ENCODE results near the gene PPFIA2.
"Not testable (repeated sequence)": the region's sequence is repeated elsewhere in the genome, so short reads cannot be mapped to it uniquely, and the experiment has no call there.

PPFIA2 gene

DNA sequence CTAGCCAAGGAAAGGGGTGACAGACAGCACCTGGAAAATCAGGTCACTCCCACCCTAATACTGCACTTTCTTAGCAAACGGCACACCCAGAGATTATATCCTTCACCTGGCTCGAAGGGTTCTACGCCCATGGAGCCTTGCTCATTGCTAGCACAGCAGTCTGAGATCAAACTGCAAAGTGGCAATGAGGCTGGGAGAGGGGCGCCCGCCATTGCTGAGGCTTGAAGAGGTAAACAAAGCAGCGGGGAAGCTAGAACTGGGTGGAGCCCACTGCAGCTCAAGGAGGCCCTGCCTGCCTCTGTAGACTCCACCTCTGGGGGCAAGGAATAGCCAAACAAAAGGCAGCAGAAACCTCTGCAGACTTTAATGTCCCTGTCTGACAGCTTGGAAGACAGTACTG, 99.8 kb downstream of the PPFIA2 start:
- DNase-seq: not testable (repeated sequence)

DNA sequence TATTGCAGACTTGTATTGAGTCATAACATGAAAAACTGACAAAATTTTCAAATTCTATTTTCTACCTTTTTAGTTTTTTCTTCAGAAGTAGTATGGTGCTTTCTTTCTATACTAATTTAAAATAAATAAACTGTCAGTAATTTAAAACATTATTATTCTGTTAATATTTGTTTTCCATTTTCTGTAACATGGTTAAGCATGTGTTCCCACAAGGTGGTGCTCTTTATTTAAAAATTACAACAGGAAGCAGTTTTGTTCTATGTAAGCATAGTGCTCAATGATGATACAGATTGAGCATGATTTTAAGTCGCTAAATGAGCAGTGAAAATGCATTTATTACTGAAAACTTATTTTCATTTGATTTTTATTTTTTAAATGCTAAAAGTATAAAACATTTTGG, 114.6 kb downstream of the PPFIA2 start:
- no peak for DNase-seq

DNA sequence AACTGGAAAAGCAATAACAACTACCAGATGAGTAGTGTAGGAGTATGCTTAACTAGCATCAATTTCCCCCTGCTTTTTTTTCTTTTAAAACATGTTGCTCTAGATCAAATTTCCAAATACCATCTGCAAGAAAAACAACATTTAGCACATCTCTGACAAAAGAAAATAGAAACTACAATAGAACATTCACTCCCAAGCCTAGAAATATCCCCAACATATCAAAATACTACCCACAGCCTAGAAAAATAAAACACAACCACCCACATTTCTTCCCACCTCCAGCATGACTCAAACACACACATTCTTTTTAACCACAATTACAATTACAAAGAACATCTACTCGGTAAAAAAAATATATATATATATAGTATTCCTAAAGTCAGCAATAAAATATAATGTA, 120.0 kb downstream of the PPFIA2 start:
- DNase-seq: no peak

DNA sequence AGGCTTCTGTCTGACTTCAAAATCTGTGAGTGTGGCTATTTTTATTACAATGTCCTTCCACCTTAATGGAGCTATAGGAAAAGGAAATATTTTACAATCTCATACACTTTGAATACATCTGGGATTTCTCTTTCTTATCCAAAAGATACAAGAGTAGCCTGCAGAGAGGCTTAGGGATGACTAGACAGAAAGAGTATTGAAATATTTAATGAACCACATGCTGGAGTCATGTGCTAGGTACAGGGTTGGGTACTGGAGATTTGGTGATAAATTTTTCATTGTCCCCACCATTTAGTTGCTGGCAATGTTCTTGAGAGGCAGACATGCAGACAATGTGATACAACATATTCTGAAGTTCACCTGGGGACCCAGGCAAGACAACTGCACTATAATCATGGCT, 126.0 kb downstream of the PPFIA2 start:
- DNase-seq: no peak

DNA sequence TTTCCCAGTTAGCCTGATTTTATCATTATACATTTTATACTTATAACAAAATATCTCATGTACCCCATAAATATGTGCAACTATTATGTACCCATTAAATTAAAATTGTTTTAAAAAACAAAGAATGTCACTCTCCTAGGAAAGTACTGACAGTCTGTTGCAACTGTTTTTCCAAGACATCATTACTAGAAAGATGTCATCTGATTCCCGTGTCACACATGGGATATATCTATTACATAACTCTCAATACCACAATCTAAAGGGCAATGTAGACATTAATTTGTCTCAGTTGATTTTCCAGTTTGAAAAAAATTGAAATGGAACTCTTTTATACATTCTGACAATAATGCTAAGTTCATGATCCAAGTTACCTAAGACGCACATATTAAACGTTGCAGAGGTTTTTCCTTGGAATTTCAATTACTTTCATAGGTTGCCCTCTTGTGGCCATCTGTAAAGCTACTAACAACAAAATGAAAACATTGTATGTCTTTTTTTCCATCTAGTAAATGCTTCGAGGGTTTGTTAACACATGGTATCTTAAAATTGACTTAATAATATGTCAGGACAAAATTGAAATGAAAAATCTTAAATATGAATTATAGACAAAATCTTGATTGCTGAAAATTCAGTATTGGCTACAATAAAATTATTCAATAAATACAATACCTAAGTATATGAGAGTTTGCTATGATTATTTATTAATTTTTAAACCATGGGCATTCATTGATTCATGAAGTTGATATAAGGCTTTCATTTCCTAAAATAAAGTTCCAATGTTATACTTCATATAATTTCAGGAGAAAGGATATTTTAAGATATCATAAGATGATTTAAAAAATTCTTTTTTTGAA, 131.6 kb downstream of the PPFIA2 start:
- no peak for DNase-seq

DNA sequence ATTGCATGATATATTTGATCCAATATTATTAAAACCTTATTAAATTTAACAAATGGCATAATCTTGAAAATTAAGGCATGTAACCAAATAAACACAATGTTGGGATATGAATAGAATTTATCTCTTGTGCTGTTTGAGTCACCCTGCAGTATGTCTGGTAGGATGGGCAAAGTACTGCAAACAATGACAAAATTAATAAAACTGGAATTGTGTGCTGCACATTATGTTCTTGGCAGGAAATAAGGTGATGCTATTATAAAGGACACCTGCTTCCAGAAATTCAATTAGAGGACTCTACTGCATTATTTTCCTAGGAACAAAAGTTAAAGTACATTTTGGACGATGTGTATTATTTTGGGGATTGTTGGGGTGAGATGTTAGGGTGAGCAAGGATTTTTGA, 132.7 kb downstream of the PPFIA2 start:
- no peak for DNase-seq

DNA sequence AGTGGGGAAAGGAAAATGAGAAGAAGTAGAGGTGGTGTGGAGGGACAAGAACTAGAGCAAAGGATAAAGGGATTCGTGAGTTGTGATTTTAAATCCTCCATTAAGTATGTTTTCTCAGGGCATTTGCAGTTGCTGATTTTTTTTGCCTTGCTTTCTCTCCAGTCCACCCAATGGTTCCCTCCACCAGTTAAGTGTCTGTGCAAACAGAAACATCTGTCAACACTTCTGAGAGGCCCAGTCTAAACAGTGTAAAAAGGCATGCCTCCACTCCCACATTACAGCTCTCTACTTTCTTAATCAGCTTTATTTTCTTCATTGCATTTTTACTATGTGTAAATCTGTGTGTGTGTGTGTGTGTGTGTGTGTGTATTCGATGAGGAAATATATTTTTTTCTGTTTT, 141.2 kb downstream of the PPFIA2 start:
- DNase-seq: no peak

DNA sequence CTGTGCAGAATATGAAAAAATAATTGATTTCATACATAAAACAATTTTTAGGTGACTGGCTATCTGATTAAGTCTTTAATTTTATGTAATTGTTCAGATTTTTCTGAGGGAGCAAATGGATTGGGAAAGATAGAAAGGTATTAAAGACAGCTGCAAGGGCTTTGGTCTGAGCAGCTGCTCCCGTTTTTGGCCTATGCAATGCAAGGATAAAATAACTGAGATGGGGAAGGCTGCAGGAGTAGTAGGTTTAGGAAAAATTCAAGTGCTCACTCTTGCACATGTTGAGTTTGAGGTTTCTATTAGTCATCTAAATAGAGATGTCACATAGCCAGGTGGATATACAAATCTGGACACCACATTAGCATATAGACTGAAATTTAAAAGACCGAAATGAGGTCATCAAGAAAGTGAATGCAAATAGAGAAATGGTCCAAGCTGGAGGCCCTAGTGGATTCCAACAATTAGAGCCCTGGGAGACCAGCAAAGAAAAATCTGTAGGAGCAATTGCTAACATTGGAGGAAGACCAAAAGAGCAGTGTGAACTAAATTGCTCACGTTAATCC, 144.0 kb downstream of the PPFIA2 start:
- DNase-seq: no peak

DNA sequence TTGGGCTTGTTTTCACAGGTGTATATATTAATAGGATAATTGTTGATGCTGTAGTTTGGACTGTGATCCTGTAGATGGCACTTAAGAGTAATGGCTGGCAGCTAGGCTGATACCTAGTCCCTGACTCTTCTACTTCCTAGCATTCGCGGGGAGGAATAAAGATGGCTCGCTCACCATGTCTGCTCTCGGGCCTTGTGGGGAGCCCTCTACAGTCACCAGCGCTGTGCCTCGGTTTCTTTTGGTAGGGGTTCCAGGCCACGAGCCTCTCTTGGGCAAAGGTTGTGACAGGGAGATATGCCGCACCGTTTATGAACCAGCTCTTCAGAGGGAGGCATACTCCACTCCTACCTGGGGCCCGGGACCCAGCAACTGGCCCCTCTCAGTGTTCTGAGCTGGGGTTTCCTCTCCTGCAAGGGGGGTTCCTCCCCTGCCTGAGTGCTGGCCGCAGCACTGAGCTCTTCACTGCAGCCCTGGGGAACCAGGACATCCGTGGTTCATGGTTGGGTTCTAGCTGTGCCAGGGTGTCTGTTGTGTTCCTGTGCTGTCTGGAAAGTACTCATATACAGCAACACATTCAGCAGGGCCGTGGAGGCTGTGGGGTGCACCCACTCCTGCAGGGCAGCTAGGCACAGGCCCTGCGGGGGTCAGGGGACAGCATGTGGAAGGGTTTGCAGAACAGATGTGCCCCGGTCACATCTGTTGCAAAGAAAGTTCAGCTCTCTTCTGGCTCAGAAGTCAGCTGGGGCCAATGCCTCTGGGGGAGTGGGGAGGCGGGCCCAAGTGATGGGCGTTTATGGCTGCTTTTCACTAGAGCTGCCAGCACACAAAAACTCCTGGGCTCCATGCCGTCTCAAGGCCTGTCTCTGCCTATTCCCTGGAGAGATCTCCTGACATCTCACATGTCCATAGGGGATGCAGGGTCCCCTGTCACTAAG, 147.9 kb downstream of the PPFIA2 start:
- DNase-seq: no peak

DNA sequence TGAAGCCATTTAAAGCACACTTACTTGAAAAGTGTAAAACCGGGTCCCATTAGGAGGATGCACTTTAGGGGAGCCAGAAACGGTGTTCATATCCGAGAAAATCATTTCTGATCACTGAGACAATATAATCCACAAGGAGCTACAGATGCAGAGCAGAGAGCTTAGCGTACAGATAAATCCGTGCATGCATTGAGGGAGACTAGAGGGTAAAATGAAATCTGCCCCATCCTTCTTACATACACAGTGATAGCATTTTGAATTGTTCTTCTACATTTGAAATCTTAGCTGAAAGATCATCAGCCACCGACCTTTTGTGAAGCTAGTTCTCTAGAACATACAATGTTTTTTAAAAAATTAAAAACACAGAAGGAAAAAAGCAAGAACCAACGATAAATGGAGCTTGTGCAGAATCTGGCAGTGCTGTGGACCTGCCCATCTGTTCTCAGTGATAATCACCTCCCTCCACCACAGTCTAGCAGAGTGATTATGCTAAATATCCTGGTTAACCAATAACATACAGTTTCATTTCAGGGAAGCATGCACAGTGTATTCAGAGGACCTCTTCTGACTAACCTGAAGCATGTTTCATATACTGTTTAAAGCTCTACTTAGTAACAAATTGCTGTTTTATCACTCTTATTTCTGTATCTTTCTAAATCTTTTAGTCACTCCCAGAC, 161.1 kb downstream of the PPFIA2 start:
- no peak for DNase-seq

DNA sequence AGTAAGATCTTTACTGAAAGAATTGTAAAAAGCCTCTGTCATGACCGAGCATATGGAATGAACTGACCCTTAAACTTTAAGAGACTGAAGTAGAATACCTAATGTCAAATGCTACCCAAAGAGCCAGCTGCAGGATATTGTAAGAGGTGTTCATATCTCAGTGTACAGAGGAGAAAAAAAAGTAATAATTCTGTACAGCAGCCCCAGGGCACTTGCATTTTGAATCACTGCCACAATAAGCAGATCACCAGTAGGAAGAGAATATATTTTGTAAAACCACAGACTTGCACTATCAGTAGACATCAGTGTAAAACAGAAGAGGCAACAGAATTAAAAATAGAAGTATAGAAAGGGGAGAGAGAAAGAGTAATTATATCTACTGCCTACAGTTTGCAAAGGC, 162.6 kb downstream of the PPFIA2 start:
- DNase-seq: no peak

DNA sequence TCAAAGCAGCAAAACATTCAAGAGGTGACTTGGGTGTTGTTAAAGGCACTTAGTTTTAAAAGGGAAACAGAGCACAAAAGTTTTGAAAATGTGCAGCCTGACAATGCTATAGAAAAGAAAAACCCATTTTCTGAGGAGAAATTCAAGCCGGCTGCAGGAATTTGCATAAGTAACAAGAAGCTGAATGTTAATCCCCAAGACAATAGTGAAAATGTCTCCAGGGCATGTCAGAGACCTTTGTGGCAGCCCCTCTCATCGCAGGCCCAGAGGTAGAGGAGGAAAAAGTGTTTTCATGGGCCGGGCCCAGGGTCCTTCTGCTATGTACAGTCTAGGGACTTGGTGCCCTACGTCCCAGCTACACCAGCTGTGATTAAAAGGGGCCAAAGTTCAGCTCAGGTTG, 167.9 kb downstream of the PPFIA2 start:
- no peak for DNase-seq

DNA sequence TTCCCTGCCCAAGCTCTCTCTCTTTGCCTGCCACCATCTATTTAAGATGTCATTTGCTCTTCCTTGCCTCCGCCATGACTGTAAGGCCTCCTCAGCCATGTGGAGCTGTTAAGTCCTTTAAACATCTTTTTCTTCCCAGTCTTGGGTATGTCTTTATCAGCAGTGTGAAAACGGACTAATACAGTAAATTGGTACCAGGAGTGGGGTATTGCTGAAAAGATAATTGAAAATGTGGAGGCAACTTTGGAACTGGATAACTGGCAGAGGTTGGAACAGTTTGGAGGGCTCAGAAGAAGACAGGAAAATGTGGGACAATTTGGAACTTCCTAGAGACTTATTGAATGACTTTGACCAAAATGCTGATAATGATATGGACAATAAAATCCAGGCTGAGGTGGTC, 168.4 kb downstream of the PPFIA2 start:
- not testable (repeated sequence) for DNase-seq

DNA sequence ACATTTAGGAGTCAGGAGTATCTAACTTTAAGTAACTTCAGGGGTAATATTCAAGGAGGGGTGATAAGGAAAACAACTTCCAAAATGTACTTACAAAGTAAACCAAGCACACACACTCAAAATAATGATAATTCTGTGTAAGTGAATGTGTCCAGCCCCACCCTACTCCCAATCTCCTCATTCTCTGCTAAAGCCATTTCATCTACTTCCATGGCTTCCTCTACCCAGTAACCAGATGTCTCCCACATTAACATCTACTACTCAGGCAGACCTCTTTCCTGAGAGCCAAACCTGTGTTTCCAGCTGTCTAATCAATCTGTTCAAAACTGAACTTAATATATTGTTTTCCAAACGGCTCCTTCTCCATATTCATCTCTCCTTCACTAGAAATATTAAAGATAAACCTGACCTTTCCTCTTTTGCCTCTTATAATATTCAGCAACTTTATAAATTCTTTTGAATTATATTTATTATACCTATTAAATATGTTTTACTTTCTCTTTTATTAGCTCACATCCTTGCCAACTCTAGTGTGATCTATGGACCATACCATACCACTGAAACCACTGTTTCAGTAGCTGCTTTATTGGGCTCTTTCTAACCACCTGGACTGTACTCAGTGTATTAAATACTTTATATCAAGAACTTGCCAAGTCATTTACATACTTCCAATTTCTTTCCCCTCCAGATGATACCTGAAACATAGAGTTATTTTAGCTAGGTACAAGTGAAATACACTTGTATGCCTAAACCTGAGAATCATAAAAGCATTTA, 170.7 kb downstream of the PPFIA2 start:
- DNase-seq: no peak

DNA sequence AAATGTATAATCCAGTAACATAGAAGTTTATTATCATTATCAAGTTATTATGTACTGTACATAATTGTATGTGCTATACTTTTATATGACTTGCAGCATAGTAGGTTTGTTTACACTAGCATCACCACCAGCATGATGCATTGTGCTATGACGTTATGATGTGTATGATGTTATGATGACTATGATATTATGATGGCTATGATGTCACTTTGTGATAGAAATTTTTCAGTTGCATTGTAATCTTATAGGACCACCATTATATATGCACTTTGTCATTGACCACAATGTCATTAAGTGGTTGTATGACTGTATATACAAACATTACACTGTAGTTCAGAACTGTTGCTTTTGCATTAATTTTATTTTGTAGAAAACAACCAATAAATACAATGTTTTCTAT, 173.4 kb downstream of the PPFIA2 start:
- DNase-seq: no peak

DNA sequence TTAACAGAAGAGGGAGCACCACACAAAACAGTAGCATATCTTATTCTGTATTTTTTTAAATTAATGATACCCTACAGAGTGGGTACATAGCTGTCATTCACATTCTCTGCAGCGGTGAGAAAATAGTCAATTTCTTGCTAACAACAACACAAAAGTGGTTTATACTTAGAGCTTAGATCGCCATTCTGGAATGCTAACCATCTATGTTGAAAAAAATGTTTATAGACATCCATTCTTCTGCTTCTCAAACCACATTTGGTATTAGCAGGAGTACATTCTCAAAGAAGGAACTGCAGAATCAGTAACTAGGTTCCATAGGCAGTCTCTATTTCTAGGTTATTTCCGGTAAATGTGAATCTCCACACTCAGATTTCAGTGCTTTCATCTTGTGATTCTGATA, 185.9 kb downstream of the PPFIA2 start:
- no peak for DNase-seq

DNA sequence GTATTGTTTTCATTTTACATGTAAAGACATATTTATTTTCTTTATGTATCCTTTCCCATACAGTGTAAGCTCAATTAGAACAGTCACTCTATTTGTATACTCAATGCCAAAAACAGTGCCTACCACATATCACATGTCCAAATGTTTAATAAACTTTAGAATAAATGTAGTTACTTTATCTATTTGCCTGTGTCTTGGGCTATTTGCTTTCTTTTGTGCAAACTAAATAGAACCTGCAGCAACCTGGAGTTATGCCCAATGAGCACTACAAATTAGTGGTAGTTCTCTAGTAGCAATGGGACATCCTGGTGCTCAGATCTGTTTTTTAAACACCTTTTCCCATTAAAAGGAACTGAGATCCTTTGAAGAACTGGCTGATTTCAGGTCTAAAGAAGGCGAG, 186.7 kb downstream of the PPFIA2 start:
- DNase-seq: no peak

DNA sequence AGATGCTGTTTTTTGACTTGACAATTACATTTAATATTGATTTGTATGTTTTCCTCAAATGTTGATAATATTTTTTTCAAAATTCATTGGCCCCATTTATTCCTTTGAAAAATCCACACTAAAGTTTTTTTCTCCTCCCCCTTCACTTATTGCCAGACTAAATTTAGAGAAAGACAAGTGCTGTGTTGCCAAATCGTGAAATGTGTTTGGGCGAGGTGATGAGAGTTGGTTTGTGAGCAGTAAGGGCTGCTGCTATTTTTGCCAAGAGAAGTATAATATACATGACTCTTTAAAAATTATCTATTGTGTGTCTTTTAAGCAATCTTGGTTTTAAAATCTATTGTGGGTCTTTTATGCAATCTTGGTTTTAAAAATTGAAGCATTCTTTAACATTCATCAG, 188.9 kb downstream of the PPFIA2 start:
- no peak for DNase-seq

DNA sequence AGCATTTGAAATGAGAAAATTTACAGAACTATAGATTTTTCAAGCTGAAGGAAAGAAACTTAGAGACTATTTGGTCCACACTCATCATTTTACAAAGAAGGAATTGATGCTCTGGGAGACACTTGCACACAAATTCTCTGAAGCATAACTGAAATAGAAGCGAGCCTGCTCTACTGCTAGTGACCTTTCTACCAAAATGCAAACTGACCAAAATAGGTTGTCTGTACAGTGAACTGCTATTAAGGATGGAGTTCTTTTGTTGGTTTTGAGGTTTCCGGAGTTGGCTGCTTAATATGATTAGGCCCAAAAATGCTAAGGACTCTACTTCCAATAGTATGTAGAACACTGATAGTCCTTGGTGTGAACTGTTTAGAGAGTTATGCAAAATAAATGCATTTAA, 194.9 kb downstream of the PPFIA2 start:
- no peak for DNase-seq

DNA sequence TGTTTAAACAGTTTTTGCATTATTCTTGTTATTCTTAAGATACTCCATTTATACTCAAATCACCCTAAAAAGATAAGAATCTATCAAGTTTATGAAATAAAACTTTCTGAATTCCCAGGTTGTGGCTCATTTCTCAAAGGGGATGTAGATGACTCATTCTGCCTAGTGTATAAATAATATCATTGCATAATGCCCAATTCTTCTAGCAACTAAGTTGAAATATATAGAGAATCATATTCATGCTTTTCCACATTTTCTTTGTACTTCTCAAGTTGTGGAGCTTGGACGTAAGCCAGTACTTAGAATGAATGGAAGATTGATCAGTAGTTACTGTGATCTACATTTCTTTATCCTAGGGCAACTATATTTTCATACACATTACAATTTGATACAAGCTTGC, 201.1 kb downstream of the PPFIA2 start:
- no peak for DNase-seq

DNA sequence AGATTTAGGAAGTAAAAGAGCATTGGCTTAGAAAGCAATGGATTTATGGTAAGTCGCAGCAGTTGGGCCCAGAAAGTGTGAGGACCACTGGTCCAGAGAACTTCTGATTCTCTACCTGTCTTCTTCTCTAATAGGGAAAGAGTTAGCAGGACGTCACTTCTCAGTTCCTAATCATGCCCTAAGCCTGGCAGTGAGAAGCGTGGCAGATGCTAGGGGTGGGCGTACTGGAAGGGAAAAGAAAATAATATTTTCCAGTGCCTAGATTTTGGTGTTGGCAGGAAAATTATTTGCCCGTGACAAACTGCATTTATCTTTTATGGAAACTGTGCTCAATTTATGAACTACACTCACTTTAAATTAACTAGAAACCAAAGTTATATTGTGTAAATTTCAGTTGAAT, 212.3 kb downstream of the PPFIA2 start:
- no peak for DNase-seq

DNA sequence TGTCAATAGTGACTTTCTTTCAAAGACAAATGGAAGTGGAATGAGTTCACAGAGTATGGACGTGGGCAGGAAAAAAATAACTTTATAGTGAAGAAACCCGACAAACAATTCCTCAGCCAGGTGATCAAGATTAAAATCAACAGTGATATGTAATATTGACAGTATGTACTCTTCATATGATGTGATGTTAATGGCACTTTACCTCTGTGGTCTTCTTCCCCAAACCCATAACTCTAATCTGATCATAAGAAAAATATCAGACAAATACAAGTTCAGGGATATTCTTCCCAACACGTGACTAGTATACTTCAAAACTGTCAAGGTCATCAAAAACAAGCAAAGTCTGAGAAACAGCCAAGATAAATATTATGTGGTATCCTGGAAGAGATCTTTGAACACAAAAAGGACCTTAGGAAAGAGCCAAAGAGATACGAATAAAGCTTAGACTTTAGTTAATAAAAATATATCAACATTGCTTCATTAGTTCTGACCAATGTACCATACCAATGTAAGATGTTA, 215.5 kb downstream of the PPFIA2 start:
- DNase-seq: no peak
